Kidney epithelial cell (primary cell): Measurements from ENCODE around the gene RBM7. TPM values are rescaled to one million over a fixed set of nuclear protein-coding genes. Genes with fewer than 3 reads are reported as not detected.

Experiments used
- DNase-seq: peaks from one replicate; pipeline ENCODE4 v3.0.0-alpha.2; 2010; ENCODE audit warnings: low read depth
- H3K27me3 ChIP-seq: 2 replicates; pipeline ENCODE4 v1.6.0; 2011; ENCODE audit warnings: low read length; ENCODE audit not compliant: control insufficient read depth, insufficient read depth
- H3K36me3 ChIP-seq: 2 replicates; pipeline ENCODE4 v1.5.1; 2011; ENCODE audit warnings: low read length; ENCODE audit not compliant: control insufficient read depth, insufficient read depth
- H3K4me3 ChIP-seq: 2 replicates; pipeline ENCODE4 v1.5.1; 2011; ENCODE audit warnings: low read depth, mild to moderate bottlenecking, control low read depth, low read length
- total RNA-seq: library from RNA; depleted of rRNA; stranded (reverse); fragments of >200 nt; gene quantifications from 2 replicates; pipeline ENCODE4 v1.2.3, GENCODE V29; 2015
- TF ChIP-seq, protein P1 (sequence below): IDR thresholded peaks from 2 replicates; pipeline ENCODE4 v1.5.1; 2011; ENCODE audit warnings: mild to moderate bottlenecking, moderate library complexity, low read length, control low read depth, inconsistent platforms; ENCODE audit not compliant: insufficient read depth, poor library complexity, severe bottlenecking

The RBM7 gene
- total RNA-seq, 1 donor from 2014 or later = 40.2 TPM

DNA sequence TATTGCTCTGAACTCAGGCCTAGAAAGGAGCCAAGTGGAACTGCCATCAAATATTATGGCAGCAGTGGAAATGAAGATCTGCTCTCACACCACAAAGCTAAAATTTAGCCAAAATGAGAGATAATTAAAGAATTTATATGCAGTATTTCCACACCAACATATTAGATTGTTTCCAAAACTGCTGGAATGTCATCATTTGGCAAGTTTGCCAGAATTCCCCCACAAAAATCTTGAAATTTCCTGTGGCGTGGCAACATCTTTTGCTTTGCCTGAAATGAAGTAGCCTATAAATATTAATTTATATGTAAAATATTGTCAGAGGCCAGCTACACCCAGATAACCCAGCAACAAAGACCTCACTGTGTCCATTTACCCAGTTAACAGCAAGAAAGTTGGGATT lies 13.9 kb upstream of the RBM7 start:
- DNase-seq = no peak
- H3K4me3 ChIP-seq = no peak overlapping the region
- H3K36me3 ChIP-seq = no peaks in the 10 kb centered on the region
- TF ChIP-seq, protein P1, sequence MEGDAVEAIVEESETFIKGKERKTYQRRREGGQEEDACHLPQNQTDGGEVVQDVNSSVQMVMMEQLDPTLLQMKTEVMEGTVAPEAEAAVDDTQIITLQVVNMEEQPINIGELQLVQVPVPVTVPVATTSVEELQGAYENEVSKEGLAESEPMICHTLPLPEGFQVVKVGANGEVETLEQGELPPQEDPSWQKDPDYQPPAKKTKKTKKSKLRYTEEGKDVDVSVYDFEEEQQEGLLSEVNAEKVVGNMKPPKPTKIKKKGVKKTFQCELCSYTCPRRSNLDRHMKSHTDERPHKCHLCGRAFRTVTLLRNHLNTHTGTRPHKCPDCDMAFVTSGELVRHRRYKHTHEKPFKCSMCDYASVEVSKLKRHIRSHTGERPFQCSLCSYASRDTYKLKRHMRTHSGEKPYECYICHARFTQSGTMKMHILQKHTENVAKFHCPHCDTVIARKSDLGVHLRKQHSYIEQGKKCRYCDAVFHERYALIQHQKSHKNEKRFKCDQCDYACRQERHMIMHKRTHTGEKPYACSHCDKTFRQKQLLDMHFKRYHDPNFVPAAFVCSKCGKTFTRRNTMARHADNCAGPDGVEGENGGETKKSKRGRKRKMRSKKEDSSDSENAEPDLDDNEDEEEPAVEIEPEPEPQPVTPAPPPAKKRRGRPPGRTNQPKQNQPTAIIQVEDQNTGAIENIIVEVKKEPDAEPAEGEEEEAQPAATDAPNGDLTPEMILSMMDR = no peak
- no peaks in the 10 kb centered on the region for H3K27me3 ChIP-seq

DNA sequence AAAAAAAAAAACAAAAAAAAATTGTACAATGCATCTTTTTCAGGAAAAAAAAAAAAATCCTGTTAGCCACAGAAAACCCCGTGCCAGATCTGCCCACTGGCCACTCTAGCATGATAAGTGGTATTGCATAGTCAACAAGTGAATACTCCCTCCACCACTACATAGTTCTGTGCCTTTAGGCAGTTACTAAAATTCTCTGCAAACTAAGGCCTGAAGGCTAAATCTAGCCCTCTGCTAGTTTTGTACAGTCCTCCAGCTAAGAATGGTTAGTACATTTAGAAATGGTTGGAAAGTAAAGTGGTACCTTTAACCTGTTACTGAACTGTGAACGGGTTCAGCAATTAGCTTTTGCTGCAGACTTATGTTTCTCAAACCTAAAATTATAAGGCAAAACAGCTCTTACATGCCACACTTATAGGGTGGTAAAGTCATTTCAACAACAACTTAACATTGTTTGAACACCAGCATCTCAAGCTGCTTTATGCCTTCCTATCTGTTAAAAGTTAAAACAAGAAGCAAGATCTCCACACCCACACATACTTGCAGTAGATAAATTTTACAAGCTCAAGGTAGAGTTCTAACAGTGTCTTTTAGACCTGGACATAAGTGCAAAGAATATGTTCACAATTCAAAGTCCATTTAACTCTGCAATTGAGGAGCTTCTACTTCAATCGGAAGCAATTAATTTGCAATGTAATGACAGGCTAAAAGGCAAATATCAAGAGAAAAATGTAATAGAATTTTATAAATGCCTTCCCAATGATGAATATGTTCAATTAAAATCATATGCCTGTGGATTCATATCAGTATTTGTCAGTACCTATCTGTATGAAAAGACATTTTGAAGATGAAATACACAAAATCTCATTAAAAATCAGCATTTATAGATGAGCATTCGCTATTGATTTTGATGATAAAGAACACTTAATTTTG lies 7.5 kb upstream of the RBM7 start:
- Histone ChIP-seq H3K36me3 (no peaks in the 10 kb centered on the region), H3K27me3 (no peaks in the 10 kb centered on the region), H3K4me3 (no peak overlapping the region)
- DNase-seq = no peak
- TF ChIP-seq, protein P1 = no peak

DNA sequence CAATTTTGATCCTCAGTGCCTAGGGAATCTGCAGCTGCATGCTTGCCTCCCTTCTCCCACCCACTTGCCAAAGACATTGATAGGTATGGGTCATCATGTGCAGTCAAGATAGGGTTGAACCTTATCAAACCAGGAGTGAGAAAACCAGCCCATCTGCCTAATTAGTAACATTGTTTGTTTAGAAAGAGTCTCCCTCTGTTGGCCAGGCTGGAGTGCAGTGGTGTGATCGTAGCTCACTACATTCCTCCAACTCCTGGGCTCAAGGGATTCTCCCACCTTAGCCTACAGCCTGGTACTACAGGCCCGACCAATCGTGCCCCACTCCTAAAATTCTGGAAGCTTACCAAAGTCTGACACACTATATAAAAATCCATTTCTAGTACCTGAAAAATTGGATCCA lies 4.7 kb upstream of the RBM7 start:
- no peak for DNase-seq
- Histone ChIP-seq H3K27me3 (no peaks in the 10 kb centered on the region), H3K36me3 (no peaks in the 10 kb centered on the region), H3K4me3 (no peak overlapping the region)
- TF ChIP-seq, protein P1 = peak; percentile 43

DNA sequence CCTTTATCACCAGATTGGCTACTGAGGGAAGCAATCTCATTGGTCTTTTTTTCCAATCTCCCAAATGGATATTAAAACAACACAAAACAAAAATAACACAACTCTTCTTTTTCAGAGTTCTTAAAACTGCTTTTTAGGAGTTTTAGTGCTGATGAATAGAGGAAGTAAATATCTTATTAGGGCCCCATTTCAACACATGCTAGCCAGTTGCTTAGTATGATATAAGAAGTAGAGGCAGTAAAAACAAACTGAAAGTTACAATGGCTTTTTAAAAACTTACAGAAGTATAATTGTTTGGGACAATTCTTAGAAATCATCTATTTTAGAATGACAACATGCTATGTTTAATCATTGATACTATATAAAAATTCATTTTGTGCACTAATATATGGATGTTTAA lies 3.5 kb upstream of the RBM7 start:
- DNase-seq = no peak
- no peaks in the 10 kb centered on the region for H3K27me3 ChIP-seq
- TF ChIP-seq, protein P1 = no peak
- no peaks in the 10 kb centered on the region for H3K36me3 ChIP-seq
- no peak overlapping the region for H3K4me3 ChIP-seq

DNA sequence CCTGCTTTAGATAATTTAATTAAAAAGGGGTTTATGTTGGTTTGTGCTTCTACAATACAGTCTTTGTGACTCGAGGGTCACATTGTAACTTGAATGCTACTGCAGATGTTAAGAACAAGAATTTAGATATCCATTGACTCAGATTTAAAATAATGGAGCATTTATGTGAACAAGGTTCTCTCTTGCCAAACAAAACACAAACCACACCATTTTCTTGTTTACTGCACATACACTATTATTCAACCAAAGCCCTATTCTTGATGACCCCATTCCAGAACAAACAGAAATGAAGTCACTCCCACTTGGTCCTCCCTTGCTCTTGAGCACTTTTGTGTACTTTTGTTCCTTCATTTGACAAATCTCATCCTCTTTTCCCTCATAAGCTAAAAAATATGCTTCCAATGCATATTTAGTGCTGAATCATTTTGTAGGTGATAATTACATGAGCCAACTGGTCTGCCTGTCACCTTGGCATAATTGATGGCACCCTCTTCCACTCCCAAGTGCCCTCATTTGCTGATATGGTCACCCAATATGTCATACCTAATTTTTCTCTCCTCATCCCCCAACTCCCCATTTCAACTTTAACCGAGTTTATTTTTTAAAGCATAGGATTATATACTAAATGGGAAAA lies 3.0 kb upstream of the RBM7 start:
- DNase-seq = no peak
- no peak overlapping the region for H3K4me3 ChIP-seq

More for the DNA sequence above, 3.0 kb upstream of the RBM7 start:
- H3K27me3 ChIP-seq = no peaks in the 10 kb centered on the region
- TF ChIP-seq, protein P1 = no peak
- H3K36me3 ChIP-seq = no peaks in the 10 kb centered on the region
